SIG-M5 treated with dmso at 0.1 percent for 504 hours (cell line): Measurements from ENCODE around the gene SLC7A1.

Experiments used
- DNase-seq: peaks from one replicate; lab custom pipeline; 2025; ENCODE audit not compliant: unreplicated experiment; lab: John Stamatoyannopoulos, UW

SLC7A1 gene

GRCh38 chr13:29496241-29496712 is 99.2 kb downstream of the SLC7A1 start:
- DNase-seq, result peak; percentile 91

- DNase-seq, result no peak
Measured at GRCh38 chr13:29494520-29494919, 101.0 kb downstream of the SLC7A1 start.

GRCh38 chr13:29493796-29494195 is 101.7 kb downstream of the SLC7A1 start:
- DNase-seq, result no peak

- DNase-seq, result no peak
Measured at GRCh38 chr13:29491248-29491647, 104.2 kb downstream of the SLC7A1 start.

GRCh38 chr13:29490561-29490885 is 105.0 kb downstream of the SLC7A1 start:
- DNase-seq, result no peak

GRCh38 chr13:29489650-29490560 is 105.6 kb downstream of the SLC7A1 start:
- DNase-seq, result no peak

GRCh38 chr13:29487466-29488454 is 107.7 kb downstream of the SLC7A1 start:
- DNase-seq, result no peak

GRCh38 chr13:29486551-29486950 is 108.9 kb downstream of the SLC7A1 start:
- DNase-seq, result no peak

GRCh38 chr13:29484796-29485195 is 110.7 kb downstream of the SLC7A1 start:
- DNase-seq, result no peak

GRCh38 chr13:29484236-29484635 is 111.3 kb downstream of the SLC7A1 start:
- no peak for DNase-seq

GRCh38 chr13:29483623-29484022 is 111.9 kb downstream of the SLC7A1 start:
- DNase-seq, result no peak

- DNase-seq, result no peak
Measured at GRCh38 chr13:29483211-29483610, 112.3 kb downstream of the SLC7A1 start.

GRCh38 chr13:29482504-29482903 is 113.0 kb downstream of the SLC7A1 start:
- no peak for DNase-seq

- no peak for DNase-seq
Measured at GRCh38 chr13:29481603-29482002, 113.9 kb downstream of the SLC7A1 start.

- no peak for DNase-seq
Measured at GRCh38 chr13:29480893-29481525, 114.5 kb downstream of the SLC7A1 start.

- no peak for DNase-seq
Measured at GRCh38 chr13:29479716-29480492, 115.6 kb downstream of the SLC7A1 start.

GRCh38 chr13:29476046-29476445 is 119.4 kb downstream of the SLC7A1 start:
- no peak for DNase-seq

- no peak for DNase-seq
Measured at GRCh38 chr13:29474991-29475390, 120.5 kb downstream of the SLC7A1 start.

- DNase-seq, result no peak
Measured at GRCh38 chr13:29473166-29473565, 122.3 kb downstream of the SLC7A1 start.

GRCh38 chr13:29472332-29472961 is 123.0 kb downstream of the SLC7A1 start:
- DNase-seq, result peak; percentile 54
